Mesenteric fat pad (tissue), 1 donor: ENCODE data around the gene NTRK1. TPM values are rescaled to one million over a fixed set of nuclear protein-coding genes. Genes with fewer than 3 reads are reported as not detected.

Experiments
- DNase-seq: peaks from one replicate; pipeline ENCODE4 v3.0.0-alpha.2; 2020; ENCODE audit warnings: low spot score
- total RNA-seq: library from RNA; stranded (reverse); fragmentation: NEBNext Ultra II Directional; extraction: Animal tissue kit (Norgen Biotek cat#: 25700); gene quantifications from one replicate; pipeline ENCODE4 v1.2.1, GENCODE V29; 2021
- donor health status: DM: yes; HTN: yes; CAD: no.

The NTRK1 gene
- total RNA-seq, 1 donor from 2014 or later, result 1.8 TPM

- DNase-seq, result no peak
These were observed 6.0 kb upstream of the NTRK1 start for GRCh38 chr1:156854634-156855033.

- DNase-seq, result no peak
These were observed 4.3 kb upstream of the NTRK1 start for GRCh38 chr1:156856282-156856785.

GRCh38 chr1:156857532-156857931, 3.1 kb upstream of the NTRK1 start:
- DNase-seq, result no peak

- no peak for DNase-seq
These were observed 2.1 kb upstream of the NTRK1 start for GRCh38 chr1:156858555-156858956.

GRCh38 chr1:156858959-156859522, 1.6 kb upstream of the NTRK1 start, which contains the start of gene INSRR:
INSRR (minus strand) TSS chr1:156859117; CDS start chr1:156858621, 496 bp downstream.
- DNase-seq, result no peak

- no peak for DNase-seq
These were observed 1.0 kb upstream of the NTRK1 start for GRCh38 chr1:156859523-156860112.

GRCh38 chr1:156860113-156860627, 495 bp upstream of the NTRK1 start:
- no peak for DNase-seq

- DNase-seq, result no peak
These were observed 1.9 kb downstream of the NTRK1 start for GRCh38 chr1:156862584-156862983.

- DNase-seq, result no peak
These were observed 2.4 kb downstream of the NTRK1 start for GRCh38 chr1:156862997-156863599.

GRCh38 chr1:156863631-156864030, 3.0 kb downstream of the NTRK1 start:
- no peak for DNase-seq

GRCh38 chr1:156864796-156865195, 4.1 kb downstream of the NTRK1 start:
- DNase-seq, result no peak

- no peak for DNase-seq
These were observed 4.6 kb downstream of the NTRK1 start for GRCh38 chr1:156865258-156865657.

- DNase-seq, result no peak
These were observed 5.2 kb downstream of the NTRK1 start for GRCh38 chr1:156865865-156866248.

- DNase-seq, result no peak
These were observed 5.7 kb downstream of the NTRK1 start for GRCh38 chr1:156866249-156866909.

- DNase-seq, result no peak
These were observed 7.7 kb downstream of the NTRK1 start for GRCh38 chr1:156868341-156868740.

GRCh38 chr1:156869455-156869854, 8.8 kb downstream of the NTRK1 start:
- no peak for DNase-seq

- DNase-seq, result no peak
These were observed 13.0 kb downstream of the NTRK1 start for GRCh38 chr1:156873659-156874058.

- no peak for DNase-seq
These were observed 13.5 kb downstream of the NTRK1 start for GRCh38 chr1:156874142-156874541.

GRCh38 chr1:156874572-156875340, 14.1 kb downstream of the NTRK1 start:
- no peak for DNase-seq

- DNase-seq, result no peak
These were observed 14.6 kb downstream of the NTRK1 start for GRCh38 chr1:156875341-156875615.

GRCh38 chr1:156876281-156876680, 15.6 kb downstream of the NTRK1 start:
- DNase-seq, result no peak
